GM20000 (cell line): Measurements from ENCODE around the gene USP49.
"Not testable (repeated sequence)": the region's sequence is repeated elsewhere in the genome, so short reads cannot be mapped to it uniquely, and the experiment has no call there.

Experiments
- DNase-seq: peaks from one replicate; pipeline ENCODE4 v3.0.0; 2012; ENCODE audit warnings: low spot score
- TF ChIP-seq, protein P1 (sequence below): IDR thresholded peaks from 2 replicates; pipeline ENCODE4 v1.5.1; 2012; ENCODE audit warnings: mild to moderate bottlenecking, control low read depth; ENCODE audit errors: extremely low read depth, missing control alignments

Gene USP49

DNA sequence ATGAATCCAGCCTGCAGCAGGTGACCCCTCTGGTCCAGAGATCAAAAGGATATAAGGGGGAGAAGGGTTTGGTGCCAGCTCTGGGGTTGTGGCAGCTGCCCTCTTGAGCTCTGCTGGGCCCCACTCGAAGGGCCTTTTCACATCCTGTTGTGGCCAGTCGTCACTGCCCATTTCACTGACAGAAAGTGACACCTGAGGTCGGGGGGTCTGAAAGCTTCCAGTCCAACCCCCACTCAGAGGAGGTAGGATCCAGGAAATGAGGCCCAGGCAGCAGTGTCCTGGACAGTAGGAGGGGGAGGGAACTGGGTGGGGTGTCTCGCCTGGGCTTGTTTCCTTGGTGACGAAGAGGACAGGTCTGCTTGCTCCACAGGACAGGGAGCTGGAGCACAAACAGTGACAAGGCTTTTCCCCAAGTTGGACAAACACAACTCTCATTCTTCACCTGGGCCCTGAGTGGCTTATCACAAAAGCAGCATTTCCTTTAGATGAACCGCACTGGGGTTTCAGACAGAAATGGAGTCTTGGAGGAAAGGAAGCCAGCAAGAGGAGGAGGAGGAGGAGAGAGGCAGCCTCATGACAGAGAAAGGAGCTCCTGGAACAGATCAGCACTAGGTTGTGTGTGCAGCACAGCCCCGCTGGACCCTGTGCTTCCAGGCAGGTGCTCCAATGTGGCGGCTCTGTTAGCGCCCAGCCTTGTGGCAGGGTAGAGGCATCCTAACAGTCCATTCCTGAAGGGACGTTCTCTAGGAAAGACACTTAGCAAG is 126.4 kb downstream of the USP49 start:
- TF ChIP-seq, protein P1, sequence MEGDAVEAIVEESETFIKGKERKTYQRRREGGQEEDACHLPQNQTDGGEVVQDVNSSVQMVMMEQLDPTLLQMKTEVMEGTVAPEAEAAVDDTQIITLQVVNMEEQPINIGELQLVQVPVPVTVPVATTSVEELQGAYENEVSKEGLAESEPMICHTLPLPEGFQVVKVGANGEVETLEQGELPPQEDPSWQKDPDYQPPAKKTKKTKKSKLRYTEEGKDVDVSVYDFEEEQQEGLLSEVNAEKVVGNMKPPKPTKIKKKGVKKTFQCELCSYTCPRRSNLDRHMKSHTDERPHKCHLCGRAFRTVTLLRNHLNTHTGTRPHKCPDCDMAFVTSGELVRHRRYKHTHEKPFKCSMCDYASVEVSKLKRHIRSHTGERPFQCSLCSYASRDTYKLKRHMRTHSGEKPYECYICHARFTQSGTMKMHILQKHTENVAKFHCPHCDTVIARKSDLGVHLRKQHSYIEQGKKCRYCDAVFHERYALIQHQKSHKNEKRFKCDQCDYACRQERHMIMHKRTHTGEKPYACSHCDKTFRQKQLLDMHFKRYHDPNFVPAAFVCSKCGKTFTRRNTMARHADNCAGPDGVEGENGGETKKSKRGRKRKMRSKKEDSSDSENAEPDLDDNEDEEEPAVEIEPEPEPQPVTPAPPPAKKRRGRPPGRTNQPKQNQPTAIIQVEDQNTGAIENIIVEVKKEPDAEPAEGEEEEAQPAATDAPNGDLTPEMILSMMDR: no peak
- DNase-seq: no peak

DNA sequence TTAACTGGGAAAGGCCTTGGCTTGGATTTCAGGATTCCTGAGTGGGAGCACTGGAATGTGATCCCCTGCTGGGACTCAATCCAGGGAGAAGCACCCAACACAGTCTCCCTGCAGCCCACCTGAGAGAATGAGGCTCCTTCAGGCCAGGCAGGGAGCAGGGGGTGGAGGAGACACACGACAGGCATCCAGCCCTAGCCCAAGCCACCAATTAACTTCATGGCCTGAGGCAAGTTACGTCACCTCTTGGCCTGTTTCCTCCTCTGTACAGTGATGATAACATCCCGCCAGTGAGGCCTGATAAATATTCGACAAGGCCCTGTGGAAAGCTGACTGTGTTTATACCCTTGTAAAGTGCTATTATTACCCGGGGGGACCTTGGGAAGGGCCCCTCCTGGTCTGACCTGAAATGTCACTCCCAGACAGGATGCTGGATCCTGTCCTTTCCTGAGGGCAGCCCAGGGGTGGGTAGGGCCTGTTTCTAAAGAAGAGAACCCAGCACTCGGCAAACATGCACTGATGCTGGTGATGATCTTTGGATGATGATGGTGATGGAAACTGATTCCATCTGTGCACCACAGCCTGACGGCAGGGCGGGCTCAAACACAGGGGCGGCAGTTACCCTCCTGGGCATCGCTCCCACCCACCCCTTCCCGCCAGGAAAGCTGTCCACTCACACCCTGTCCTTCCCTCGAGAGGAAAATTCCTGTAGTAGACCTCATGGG is 127.9 kb downstream of the USP49 start:
- no peak for DNase-seq

DNA sequence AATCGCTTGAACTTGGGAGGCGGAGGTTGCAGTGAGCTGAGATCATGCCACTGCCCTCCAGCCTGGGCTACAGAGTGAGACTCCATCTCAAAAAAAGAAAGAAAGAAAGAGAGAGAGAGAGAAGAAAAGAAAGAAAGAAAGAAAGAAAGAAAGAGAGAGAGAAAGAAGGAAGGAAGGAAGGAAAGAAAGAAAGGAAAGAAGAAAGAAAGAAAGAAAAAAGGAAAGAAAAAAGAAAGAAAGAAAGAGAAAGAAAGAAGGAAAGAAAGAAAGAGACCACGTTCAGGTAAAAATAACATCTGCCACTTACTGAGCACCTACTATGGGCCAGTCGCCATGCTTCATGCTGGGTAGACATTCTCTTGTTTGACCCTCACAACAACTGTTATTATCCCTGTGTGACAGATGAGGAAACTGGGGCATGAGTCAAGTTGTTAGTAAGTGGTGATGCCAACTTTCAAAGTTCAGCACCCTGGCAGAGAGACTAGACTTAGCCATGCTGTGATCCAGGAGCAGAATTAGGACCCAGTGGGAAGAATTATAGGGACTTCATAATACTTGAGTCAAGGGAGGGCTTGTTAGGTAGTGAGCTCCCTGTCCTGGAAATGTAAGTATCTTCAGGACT is 129.0 kb downstream of the USP49 start:
- DNase-seq: not testable (repeated sequence)

More for the DNA sequence above, 127.9 kb downstream of the USP49 start:
- TF ChIP-seq, protein P1: no peak

DNA sequence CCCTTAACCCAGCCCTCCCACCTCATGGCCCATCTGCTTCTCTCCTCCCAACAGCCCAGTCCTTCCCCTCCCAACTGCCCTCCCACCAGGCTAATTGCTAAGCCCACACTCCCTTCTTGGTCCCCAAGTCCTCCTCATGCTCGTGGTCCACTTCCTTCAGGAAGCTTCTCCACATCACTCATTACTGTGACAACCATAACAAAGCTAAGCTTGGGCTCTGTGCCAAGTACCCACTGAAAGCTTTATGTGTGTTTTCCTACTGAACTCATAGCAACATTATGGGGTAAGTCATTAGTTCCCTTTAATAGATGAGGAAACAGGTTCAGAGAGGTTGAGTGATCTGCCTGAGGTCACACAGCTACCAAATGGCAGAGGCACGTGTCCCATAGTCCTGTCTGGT is 131.7 kb downstream of the USP49 start:
- no peak for DNase-seq
- TF ChIP-seq, protein P1: no peak

DNA sequence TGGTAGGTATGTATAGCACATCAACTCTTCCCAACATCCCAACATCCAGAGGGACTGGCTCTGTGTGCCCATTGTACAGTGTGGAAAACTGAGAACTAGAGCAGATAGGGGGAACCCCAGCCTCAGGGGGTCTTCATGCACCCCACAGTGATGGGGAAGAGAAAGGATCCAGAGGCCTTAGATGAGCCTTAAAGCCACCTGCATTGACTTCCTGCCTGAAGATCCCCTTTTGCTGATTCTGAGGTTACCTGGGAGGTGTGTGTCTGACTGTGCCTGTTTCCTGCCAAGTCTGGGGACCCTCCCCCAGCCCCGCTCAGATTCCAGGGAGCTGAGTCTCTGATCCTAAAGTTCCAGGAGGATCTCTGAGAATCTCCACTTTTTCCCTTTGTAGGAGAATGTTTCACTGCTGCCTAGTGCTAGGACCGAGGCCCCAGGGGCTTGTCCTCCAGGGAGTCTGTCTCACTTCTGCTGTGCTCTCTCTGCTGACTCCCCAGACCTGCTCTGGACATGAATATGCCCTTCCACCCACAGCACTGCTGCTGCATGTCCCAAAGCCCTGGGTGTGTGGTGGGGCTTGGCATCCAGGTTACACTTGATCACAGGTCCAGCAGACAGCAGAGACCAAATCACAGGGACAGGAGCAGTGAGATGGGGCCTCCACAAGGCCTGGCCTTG is 135.1 kb downstream of the USP49 start:
- TF ChIP-seq, protein P1: no peak
- DNase-seq: no peak

DNA sequence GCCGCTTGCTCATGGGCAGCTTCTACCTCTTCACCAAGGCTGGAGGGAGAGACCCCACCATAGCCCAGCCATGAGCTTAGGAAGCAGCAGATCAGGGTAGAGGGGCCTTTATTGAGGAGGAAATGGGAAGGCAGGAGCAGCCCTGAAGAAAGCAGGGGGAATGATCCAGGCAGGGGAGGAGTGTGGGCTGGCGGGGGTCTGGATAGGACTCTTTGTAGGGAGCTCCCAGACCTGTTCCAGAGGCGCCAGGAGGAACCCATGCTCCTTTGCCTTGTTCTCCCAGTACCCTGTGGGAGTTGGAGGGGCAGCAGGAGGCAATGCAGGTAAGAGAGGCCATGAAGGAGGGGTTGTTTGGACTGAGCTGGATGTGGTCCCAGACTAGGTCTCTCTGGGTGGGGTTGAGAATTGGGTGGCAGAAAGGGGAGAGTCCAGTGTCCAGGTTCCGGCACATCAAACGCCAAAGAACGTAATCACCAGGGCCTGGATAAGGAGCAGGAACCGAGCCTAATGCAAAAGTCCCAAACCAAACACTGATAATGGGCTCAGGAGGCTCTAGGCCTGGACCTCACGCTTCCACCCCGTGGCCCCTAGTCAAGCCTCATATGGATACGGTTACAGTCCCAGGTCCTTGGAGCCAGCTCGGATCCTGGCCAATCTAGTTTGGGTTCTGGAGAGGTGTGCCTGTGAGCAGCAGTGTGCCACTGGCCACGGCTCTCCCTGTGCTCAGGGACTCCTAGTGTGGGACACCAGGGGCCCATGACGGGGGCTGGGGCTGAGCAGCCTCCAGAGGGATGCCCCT is 135.9 kb downstream of the USP49 start:
- no peak for DNase-seq
- TF ChIP-seq, protein P1: no peak

DNA sequence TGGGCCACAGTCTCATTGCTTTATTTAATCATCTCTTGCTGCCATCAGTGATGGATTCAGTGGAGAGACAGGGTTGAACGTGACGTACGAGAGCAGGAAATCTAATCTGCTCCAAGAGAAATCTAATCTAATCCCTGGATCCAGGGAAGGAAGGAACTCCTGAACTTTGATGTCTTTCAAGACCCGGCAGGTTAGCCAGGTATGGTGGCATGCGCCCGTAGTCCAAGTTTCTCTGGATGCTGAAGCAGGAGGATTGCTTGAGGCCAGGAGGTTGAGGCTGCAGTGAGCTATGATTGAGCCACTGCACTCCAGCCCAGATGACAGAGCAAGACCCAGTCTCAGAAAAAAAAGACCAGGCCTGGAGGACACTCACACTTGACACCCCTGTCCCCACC is 136.5 kb downstream of the USP49 start:
- TF ChIP-seq, protein P1: no peak
- DNase-seq: no peak
